GM18861 (cell line): ENCODE data around the gene NCKAP5.

Source experiments
- ATAC-seq: cut with Tn5 transposase; IDR thresholded peaks from one replicate; pipeline ENCODE4 v1.9.1; 2021; ENCODE audit not compliant: unreplicated experiment

Gene NCKAP5

GRCh38 chr2:133574620-133575019 lies 6.4 kb upstream of the NCKAP5 start:
- no peak for ATAC-seq

GRCh38 chr2:133574186-133574585 lies 5.9 kb upstream of the NCKAP5 start:
- ATAC-seq: no peak

GRCh38 chr2:133573491-133574162 lies 5.4 kb upstream of the NCKAP5 start:
- ATAC-seq: no peak

GRCh38 chr2:133571249-133571648 lies 3.0 kb upstream of the NCKAP5 start:
- no peak for ATAC-seq

GRCh38 chr2:133570542-133570941 lies 2.3 kb upstream of the NCKAP5 start:
- ATAC-seq: no peak

GRCh38 chr2:133569286-133569830 lies 1.1 kb upstream of the NCKAP5 start:
- no peak for ATAC-seq

- ATAC-seq: no peak
Measured at GRCh38 chr2:133568598-133568997, 335 bp upstream of the NCKAP5 start.

GRCh38 chr2:133562558-133562957 lies 5.7 kb downstream of the NCKAP5 start:
- ATAC-seq: no peak

GRCh38 chr2:133561045-133561852 lies 7.0 kb downstream of the NCKAP5 start:
- ATAC-seq: no peak

- no peak for ATAC-seq
Measured at GRCh38 chr2:133557614-133558013, 10.6 kb downstream of the NCKAP5 start.

GRCh38 chr2:133553838-133554408 lies 14.3 kb downstream of the NCKAP5 start:
- no peak for ATAC-seq

- no peak for ATAC-seq
Measured at GRCh38 chr2:133553251-133553650, 15.0 kb downstream of the NCKAP5 start.

- ATAC-seq: no peak
Measured at GRCh38 chr2:133552821-133553220, 15.4 kb downstream of the NCKAP5 start.

- ATAC-seq: no peak
Measured at GRCh38 chr2:133541797-133542196, 26.5 kb downstream of the NCKAP5 start.

- no peak for ATAC-seq
Measured at GRCh38 chr2:133541376-133541775, 26.9 kb downstream of the NCKAP5 start.

- ATAC-seq: no peak
Measured at GRCh38 chr2:133532919-133533318, 35.3 kb downstream of the NCKAP5 start.

- no peak for ATAC-seq
Measured at GRCh38 chr2:133531382-133531781, 36.9 kb downstream of the NCKAP5 start.

GRCh38 chr2:133530645-133531044 lies 37.6 kb downstream of the NCKAP5 start:
- ATAC-seq: no peak

GRCh38 chr2:133526530-133527300 lies 41.5 kb downstream of the NCKAP5 start:
- no peak for ATAC-seq

- ATAC-seq: no peak
Measured at GRCh38 chr2:133525613-133526529, 42.4 kb downstream of the NCKAP5 start.
